IMR-90 (cell line): ENCODE data around the gene A1CF. TPM values are rescaled to one million over a fixed set of nuclear protein-coding genes. Genes with fewer than 3 reads are reported as not detected.

Source experiments
- ATAC-seq: fragments of 200-7000 bp; cut with Tn5 transposase; 2 replicates; pipeline ENCODE4 v1.9.1; 2020; ENCODE audit warnings: low read depth, mild to moderate bottlenecking, moderate library complexity
- BruUV-seq: library from RNA; stranded (reverse); fragments of 400-500 nt; replicated peaks from 2 replicates; lab custom pipeline; 2021; lab: Mats Ljungman, UMichigan
- CTCF ChIA-PET: fragments of 300-600 bp; formaldehyde crosslinking; extraction: SDS; loops from one replicate; lab custom pipeline; 2021; ENCODE audit warnings: antibody characterized with exemption; lab: Yijun Ruan, JAX
- POLR2A ChIA-PET: fragments of 300-600 bp; sonication (Branson Sonifier 250); formaldehyde crosslinking; loops from one replicate; lab custom pipeline; 2022; ENCODE audit warnings: antibody characterized with exemption; ENCODE audit not compliant: unreplicated experiment; lab: Charles Lee
- DNase-seq: peaks from one replicate; pipeline ENCODE4 v3.0.0; 2013
- H2AFZ ChIP-seq: replicated peaks from 2 replicates; pipeline ENCODE3; 2013; ENCODE audit warnings: low read length, mild to moderate bottlenecking; ENCODE audit not compliant: poor library complexity
- H2AK5ac ChIP-seq: 2 replicates; pipeline ENCODE4 v1.6.1; 2013; ENCODE audit warnings: low read depth, low read length, inconsistent platforms
- H2AK9ac ChIP-seq: replicated peaks from 2 replicates; pipeline ENCODE3; 2013; ENCODE audit warnings: mild to moderate bottlenecking, low read depth, low read length, moderate library complexity; ENCODE audit not compliant: poor library complexity
- H2BK120ac ChIP-seq: 2 replicates; pipeline ENCODE4 v1.6.1; 2013; ENCODE audit warnings: low read depth, low read length, inconsistent platforms
- H2BK15ac ChIP-seq: 3 replicates; pipeline ENCODE4 v1.6.1; 2013; ENCODE audit warnings: low read depth, low read length, inconsistent platforms
- H2BK20ac ChIP-seq: 2 replicates; pipeline ENCODE4 v1.6.1; 2013; ENCODE audit warnings: low read depth, mild to moderate bottlenecking, inconsistent platforms, low read length, moderate library complexity
- H2BK5ac ChIP-seq: 2 replicates; pipeline ENCODE4 v1.6.1; 2013; ENCODE audit warnings: mild to moderate bottlenecking, low read depth, low read length, inconsistent platforms; ENCODE audit not compliant: poor library complexity, severe bottlenecking
- H3K14ac ChIP-seq: replicated peaks from 2 replicates; pipeline ENCODE4 v1.6.1; 2013; ENCODE audit warnings: low read depth, low read length, inconsistent platforms
- H3K18ac ChIP-seq: 2 replicates; pipeline ENCODE4 v1.6.1; 2013; ENCODE audit warnings: low read depth, low read length, control low read depth
- H3K23ac ChIP-seq: 2 replicates; pipeline ENCODE4 v1.6.1; 2013; ENCODE audit warnings: low read depth, low read length, inconsistent platforms
- H3K27ac ChIP-seq: 2 replicates; pipeline ENCODE4 v1.5.1; 2013; ENCODE audit warnings: mild to moderate bottlenecking, control low read depth, low read length; ENCODE audit not compliant: insufficient read depth
- H3K27me3 ChIP-seq: 2 replicates; pipeline ENCODE4 v1.6.1; 2013; ENCODE audit warnings: low read length; ENCODE audit not compliant: control insufficient read depth, insufficient read depth
- H3K36me3 ChIP-seq: 2 replicates; pipeline ENCODE4 v1.6.1; 2013; ENCODE audit warnings: low read length, mixed read lengths; ENCODE audit not compliant: control insufficient read depth, insufficient read depth
- H3K4ac ChIP-seq: 2 replicates; pipeline ENCODE4 v1.6.1; 2013; ENCODE audit warnings: low read depth, low read length, inconsistent platforms
- H3K4me1 ChIP-seq: 2 replicates; pipeline ENCODE4 v1.6.1; 2013; ENCODE audit warnings: low read length, mixed read lengths; ENCODE audit not compliant: control insufficient read depth, insufficient read depth
- H3K4me2 ChIP-seq: 2 replicates; pipeline ENCODE4 v1.6.1; 2013; ENCODE audit warnings: low read depth, mild to moderate bottlenecking, control low read depth, low read length, moderate library complexity
- H3K4me3 ChIP-seq: 2 replicates; pipeline ENCODE4 v1.5.1; 2013; ENCODE audit warnings: low read depth, mild to moderate bottlenecking, control low read depth, low read length, moderate library complexity; ENCODE audit not compliant: insufficient read depth
- H3K56ac ChIP-seq: 2 replicates; pipeline ENCODE4 v1.6.1; 2013; ENCODE audit warnings: low read length, inconsistent platforms; ENCODE audit not compliant: insufficient read depth; ENCODE audit errors: extremely low read depth
- H3K79me1 ChIP-seq, 2 experiments: 2 replicates each; pipeline ENCODE4 v1.6.1; 2013; ENCODE audit warnings: low read length in 2 of 2, inconsistent platforms in 1 of 2, low read depth in 1 of 2
- H3K9ac ChIP-seq: 2 replicates; pipeline ENCODE4 v1.6.1; 2013; ENCODE audit warnings: low read depth, low read length, control low read depth
- H3K9me1 ChIP-seq: 2 replicates; pipeline ENCODE4 v1.6.1; 2013; ENCODE audit warnings: low read length, inconsistent platforms; ENCODE audit not compliant: insufficient read depth
- H3K9me3 ChIP-seq: 2 replicates; pipeline ENCODE4 v1.6.1; 2013; ENCODE audit warnings: low read length; ENCODE audit not compliant: control insufficient read depth, insufficient read depth
- H4K20me1 ChIP-seq: 2 replicates; pipeline ENCODE4 v1.6.1; 2013; ENCODE audit warnings: low read length, inconsistent platforms; ENCODE audit not compliant: insufficient read depth
- H4K5ac ChIP-seq: 2 replicates; pipeline ENCODE4 v1.6.1; 2013; ENCODE audit warnings: mild to moderate bottlenecking, low read depth, low read length, control low read depth
- H4K8ac ChIP-seq, 2 experiments: 2 replicates each; pipeline ENCODE4 v1.6.1; 2013; ENCODE audit warnings: low read depth in 2 of 2, low read length in 2 of 2, control low read depth in 1 of 2, inconsistent platforms in 1 of 2
- H4K91ac ChIP-seq: 2 replicates; pipeline ENCODE4 v1.6.1; 2013; ENCODE audit warnings: low read depth, low read length, inconsistent platforms; ENCODE audit not compliant: insufficient read depth
- BHLHE40 ChIP-seq: fragments of 150-350 bp; IDR thresholded peaks from 2 replicates; pipeline ENCODE4 v1.6.1; 2016; ENCODE audit warnings: mild to moderate bottlenecking, low read depth, low read length
- CEBPB ChIP-seq: IDR thresholded peaks from 2 replicates; pipeline ENCODE4 v1.6.1; 2012; ENCODE audit warnings: low read depth, low read length, improper control_type of control experiment
- CHD1 ChIP-seq: IDR thresholded peaks from 2 replicates; pipeline ENCODE4 v1.6.1; 2012; ENCODE audit warnings: low read depth, low read length, improper control_type of control experiment
- CTCF ChIP-seq: conservative IDR thresholded peaks from 2 replicates; pipeline ENCODE4 v1.5.1; 2012; ENCODE audit warnings: mild to moderate bottlenecking, low read depth, low read length, improper control_type of control experiment
- ELK1 ChIP-seq: fragments of 150-350 bp; IDR thresholded peaks from 2 replicates; pipeline ENCODE4 v1.6.1; 2016; ENCODE audit warnings: low read depth, mild to moderate bottlenecking, low read length, moderate library complexity, borderline replicate concordance
- FOS ChIP-seq: fragments of 150-350 bp; IDR thresholded peaks from 2 replicates; pipeline ENCODE4 v1.6.1; 2016; ENCODE audit warnings: low read depth, low read length
- MAFK ChIP-seq: IDR thresholded peaks from 2 replicates; pipeline ENCODE4 v1.6.1; 2012; ENCODE audit warnings: low read depth, low read length, improper control_type of control experiment
- MAZ ChIP-seq: IDR thresholded peaks from 2 replicates; pipeline ENCODE4 v1.6.1; 2012; ENCODE audit warnings: low read depth, mild to moderate bottlenecking, low read length, improper control_type of control experiment, moderate library complexity, borderline replicate concordance
- NFE2L2 ChIP-seq: fragments of 150-350 bp; IDR thresholded peaks from 2 replicates; pipeline ENCODE4 v1.6.1; 2016; ENCODE audit warnings: low read depth, mild to moderate bottlenecking, low read length
- POLR2A ChIP-seq: IDR thresholded peaks from 2 replicates; pipeline ENCODE4 v1.6.1; 2012; ENCODE audit warnings: mild to moderate bottlenecking, low read depth, low read length
- RAD21 ChIP-seq: IDR thresholded peaks from 2 replicates; pipeline ENCODE4 v1.6.1; 2012; ENCODE audit warnings: low read length, improper control_type of control experiment
- RCOR1 ChIP-seq: IDR thresholded peaks from 2 replicates; pipeline ENCODE4 v1.6.1; 2012; ENCODE audit warnings: mild to moderate bottlenecking, low read length, improper control_type of control experiment; ENCODE audit not compliant: insufficient replicate concordance
- RFX5 ChIP-seq: IDR thresholded peaks from 2 replicates; pipeline ENCODE4 v1.8.0; 2012; ENCODE audit warnings: low read depth, mild to moderate bottlenecking, low read length, moderate library complexity
- SMC3 ChIP-seq: fragments of 150-350 bp; IDR thresholded peaks from 2 replicates; pipeline ENCODE4 v1.6.1; 2016; ENCODE audit warnings: low read depth, mild to moderate bottlenecking, antibody characterized with exemption, low read length, moderate library complexity
- USF2 ChIP-seq: fragments of 150-350 bp; IDR thresholded peaks from 2 replicates; pipeline ENCODE4 v1.6.1; 2017; ENCODE audit warnings: mild to moderate bottlenecking, antibody characterized with exemption, low read length, low read depth
- WGBS, 2 experiments: methylation state at CpG; one replicate each; pipeline versions ENCODE4 v1.1.5 to v1.1.7; 2013; ENCODE audit warnings: missing lambda C conversion rate in 2 of 2; ENCODE audit not compliant: insufficient read length in 1 of 2; ENCODE audit errors: extremely low coverage in 2 of 2; 5-methylcytosine and 5-hydroxymethylcytosine counted together
- dilution Hi-C: fragments of 300-500 bp; cut with HindIII; formaldehyde crosslinking; loops from one replicate; pipeline ENCODE4 v1.14.3; 2018; ENCODE audit warnings: low sequenced_read_pairs; ENCODE audit not compliant: unreplicated experiment
- in situ Hi-C: fragments of 300-500 bp; cut with MboI; formaldehyde crosslinking; loops from 3 replicates; pipeline ENCODE4 v1.14.3; 2019; ENCODE audit warnings: low sequenced_read_pairs, inconsistent platforms, mixed read lengths
- intact Hi-C: fragments of 100-400 bp; cut with micrococcal nuclease; formaldehyde crosslinking; loops from 2 replicates; pipeline ENCODE4 v1.10.0; 2022
- polyA plus RNA-seq, 3 experiments: library from polyadenylated mRNA; depleted of rRNA; stranded (reverse); fragments of >200 nt; gene quantifications; 2 replicates each; pipeline ENCODE4 v1.2.3, GENCODE V29; 2012; ENCODE audit warnings: low replicate concordance in 1 of 3
- total RNA-seq: library from RNA; depleted of rRNA; stranded (reverse); fragments of >200 nt; gene quantifications from 2 replicates; pipeline ENCODE4 v1.2.3, GENCODE V29; 2012

Gene A1CF
- total and polyA plus RNA-seq, 2 of the 4 experiments (the other 2 are of a cell fraction) = not detected

GRCh38 chr10:50824782-50825181 is 60.6 kb downstream of the A1CF start:
- no peak for ATAC-seq
- H3K9me1 ChIP-seq = no peaks in the 10 kb centered on the region
- POLR2A ChIA-PET = no interaction called here

More at GRCh38 chr10:50824782-50825181, 60.6 kb downstream of the A1CF start:
- Histone ChIP-seq H2AK5ac (no peak overlapping the region), H2BK120ac (no peak overlapping the region), H2AFZ (no peak overlapping the region), H3K27ac (no peak overlapping the region), H3K56ac (no peak overlapping the region), H3K27me3 (peaks cover 10% of the 10 kb centered on the region), H3K4me3 (no peak overlapping the region), H2BK5ac (no peak overlapping the region), H4K91ac (no peak overlapping the region), H3K9ac (no peak overlapping the region), H3K36me3 (no peaks in the 10 kb centered on the region), H3K23ac (no peak overlapping the region), H3K4me2 (no peak overlapping the region), H3K4ac (no peak overlapping the region), H4K5ac (no peak overlapping the region), H3K14ac (no peak overlapping the region), H4K8ac (no peak overlapping the region), H3K79me1 (no peaks in the 10 kb centered on the region), H2BK15ac (no peak overlapping the region), H4K20me1 (no peaks in the 10 kb centered on the region), H3K18ac (no peak overlapping the region), H3K9me3 (no peaks in the 10 kb centered on the region), H2AK9ac (no peak overlapping the region), H2BK20ac (no peak overlapping the region), H3K4me1 (no peaks in the 10 kb centered on the region)
- BruUV-seq = no TSS peak
- CTCF ChIA-PET = no interaction called here
- WGBS, 2 experiments = no CpG with 5 or more reads among the region's 1 CpG
- no peak for DNase-seq
- in situ Hi-C loops = no loop called here
- intact Hi-C loops = no loop called here
- dilution Hi-C loops = no loop called here
- TF ChIP-seq MAZ = no peak
- TF ChIP-seq CTCF = no peak
- TF ChIP-seq USF2 = no peak
- TF ChIP-seq RCOR1 = no peak
- TF ChIP-seq POLR2A = no peak
- no peak for TF ChIP-seq BHLHE40
- TF ChIP-seq CEBPB = no peak
- TF ChIP-seq ELK1 = no peak
- no peak for TF ChIP-seq SMC3
- no peak for TF ChIP-seq MAFK
- TF ChIP-seq CHD1 = no peak
- TF ChIP-seq NFE2L2 = no peak
- no peak for TF ChIP-seq RFX5
- no peak for TF ChIP-seq FOS
- TF ChIP-seq RAD21 = no peak
